HFF-Myc (cell line): ENCODE data around the gene TPM1.

Source experiments
- DNase-seq: peaks from one replicate; pipeline ENCODE4 v3.0.0-alpha.2; 2011; ENCODE audit warnings: low read depth; ENCODE audit errors: extremely low read depth
- H3K4me3 ChIP-seq: replicated peaks from 2 replicates; pipeline ENCODE4 v1.5.1; 2011; ENCODE audit warnings: low read depth, mild to moderate bottlenecking, control low read depth, low read length
- TF ChIP-seq, protein P1 (sequence below): IDR thresholded peaks from 2 replicates; pipeline ENCODE4 v1.5.1; 2012; ENCODE audit warnings: mild to moderate bottlenecking, low read depth, low read length, control low read depth; ENCODE audit errors: missing control alignments

The TPM1 gene

DNA sequence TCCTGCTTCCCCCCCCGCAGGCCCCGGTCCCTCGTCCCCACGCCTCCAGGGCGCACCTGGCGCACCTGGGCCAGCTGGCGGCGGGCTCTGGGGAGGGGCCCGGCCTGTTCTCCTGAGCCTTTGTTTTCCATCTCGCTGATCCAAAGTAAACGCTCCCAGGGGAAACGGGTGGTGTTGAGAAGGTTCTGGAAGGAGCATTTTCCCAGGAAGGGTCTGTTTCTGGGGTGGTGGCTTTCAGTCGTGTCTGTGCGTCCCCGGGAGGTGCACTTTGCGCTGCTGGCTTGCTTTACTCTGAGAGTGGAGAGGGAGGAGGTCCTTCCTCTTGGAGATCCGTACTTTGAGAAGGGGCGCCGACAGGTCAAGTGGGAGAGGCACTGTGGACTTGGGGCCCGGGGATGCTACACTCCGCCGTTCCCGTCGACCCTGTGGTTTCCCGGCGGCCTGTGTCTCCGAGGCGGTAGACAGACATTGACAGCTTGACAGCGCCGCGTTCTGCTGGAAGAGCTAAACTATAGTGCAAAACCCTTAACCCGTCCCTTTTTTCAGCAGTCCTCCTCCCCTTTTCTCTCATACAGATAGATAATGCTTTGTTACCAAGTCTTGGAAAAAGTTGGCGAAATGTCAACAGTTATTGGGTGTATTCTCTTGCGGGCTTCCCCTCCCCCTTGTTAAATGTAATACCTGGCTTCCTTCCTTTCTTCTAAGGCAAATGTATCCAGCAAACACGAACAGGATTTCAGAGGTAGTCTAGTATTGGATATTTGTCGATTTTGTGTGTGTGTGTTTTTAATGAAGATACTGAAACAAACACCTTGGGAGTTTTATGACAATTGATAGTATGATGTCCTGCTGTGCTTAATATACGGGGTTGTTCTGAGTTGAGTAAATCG is 6.5 kb downstream of the TPM1 start:
- TF ChIP-seq, protein P1, sequence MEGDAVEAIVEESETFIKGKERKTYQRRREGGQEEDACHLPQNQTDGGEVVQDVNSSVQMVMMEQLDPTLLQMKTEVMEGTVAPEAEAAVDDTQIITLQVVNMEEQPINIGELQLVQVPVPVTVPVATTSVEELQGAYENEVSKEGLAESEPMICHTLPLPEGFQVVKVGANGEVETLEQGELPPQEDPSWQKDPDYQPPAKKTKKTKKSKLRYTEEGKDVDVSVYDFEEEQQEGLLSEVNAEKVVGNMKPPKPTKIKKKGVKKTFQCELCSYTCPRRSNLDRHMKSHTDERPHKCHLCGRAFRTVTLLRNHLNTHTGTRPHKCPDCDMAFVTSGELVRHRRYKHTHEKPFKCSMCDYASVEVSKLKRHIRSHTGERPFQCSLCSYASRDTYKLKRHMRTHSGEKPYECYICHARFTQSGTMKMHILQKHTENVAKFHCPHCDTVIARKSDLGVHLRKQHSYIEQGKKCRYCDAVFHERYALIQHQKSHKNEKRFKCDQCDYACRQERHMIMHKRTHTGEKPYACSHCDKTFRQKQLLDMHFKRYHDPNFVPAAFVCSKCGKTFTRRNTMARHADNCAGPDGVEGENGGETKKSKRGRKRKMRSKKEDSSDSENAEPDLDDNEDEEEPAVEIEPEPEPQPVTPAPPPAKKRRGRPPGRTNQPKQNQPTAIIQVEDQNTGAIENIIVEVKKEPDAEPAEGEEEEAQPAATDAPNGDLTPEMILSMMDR = no peak
- no peak for DNase-seq
- H3K4me3 ChIP-seq = peak overlapping the region; percentile 61

DNA sequence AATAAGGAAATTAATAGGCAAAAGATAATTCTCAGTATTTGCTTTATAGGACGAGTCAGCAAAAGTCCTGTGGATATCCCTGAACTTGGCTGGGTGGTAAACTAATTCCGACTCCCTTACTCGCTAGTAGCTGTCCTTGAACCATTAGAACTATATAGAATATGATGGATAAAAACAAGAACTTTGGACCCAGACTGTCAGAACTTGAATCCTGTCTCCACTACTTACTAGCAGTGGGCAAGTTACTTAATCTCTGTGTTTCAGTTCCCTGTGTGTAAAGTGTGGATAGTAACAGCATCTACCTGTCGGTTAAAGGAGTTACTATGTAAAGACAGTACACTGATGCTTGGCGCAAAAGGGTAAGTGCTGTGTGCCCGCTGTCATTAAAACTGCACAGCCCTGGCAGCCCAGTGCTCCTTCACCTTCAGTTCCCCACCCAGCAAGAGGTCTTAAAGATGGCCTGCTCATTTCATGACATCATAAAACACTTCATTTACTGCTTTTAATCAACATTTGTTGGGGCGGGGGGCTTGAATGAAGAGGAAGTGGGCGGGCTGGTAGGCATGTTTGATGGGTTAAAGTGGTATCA is 7.3 kb downstream of the TPM1 start:
- H3K4me3 ChIP-seq = no peak overlapping the region
- DNase-seq = no peak
- TF ChIP-seq, protein P1 = no peak

DNA sequence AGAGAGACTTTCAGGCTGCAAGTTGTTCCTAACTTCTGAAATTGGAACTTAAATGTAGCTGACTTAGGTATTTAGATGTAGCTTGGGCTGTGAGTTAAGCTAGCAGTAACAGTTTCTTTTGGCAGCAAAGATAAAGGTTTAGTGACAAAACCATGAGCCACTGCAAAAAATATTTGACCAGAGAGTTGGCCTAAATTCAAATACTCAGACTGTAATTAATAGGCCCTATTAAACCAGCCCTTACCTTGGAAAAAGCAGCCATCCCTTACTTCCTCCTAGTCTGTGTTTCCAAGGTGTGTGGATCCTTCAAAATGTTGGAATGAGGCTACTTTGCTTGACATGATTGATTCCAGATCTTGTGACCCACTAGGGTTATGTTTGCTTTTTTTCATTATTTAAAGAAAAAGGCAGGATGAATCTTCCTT is 8.2 kb downstream of the TPM1 start:
- TF ChIP-seq, protein P1 = no peak
- no peak for DNase-seq
- H3K4me3 ChIP-seq = no peak overlapping the region

DNA sequence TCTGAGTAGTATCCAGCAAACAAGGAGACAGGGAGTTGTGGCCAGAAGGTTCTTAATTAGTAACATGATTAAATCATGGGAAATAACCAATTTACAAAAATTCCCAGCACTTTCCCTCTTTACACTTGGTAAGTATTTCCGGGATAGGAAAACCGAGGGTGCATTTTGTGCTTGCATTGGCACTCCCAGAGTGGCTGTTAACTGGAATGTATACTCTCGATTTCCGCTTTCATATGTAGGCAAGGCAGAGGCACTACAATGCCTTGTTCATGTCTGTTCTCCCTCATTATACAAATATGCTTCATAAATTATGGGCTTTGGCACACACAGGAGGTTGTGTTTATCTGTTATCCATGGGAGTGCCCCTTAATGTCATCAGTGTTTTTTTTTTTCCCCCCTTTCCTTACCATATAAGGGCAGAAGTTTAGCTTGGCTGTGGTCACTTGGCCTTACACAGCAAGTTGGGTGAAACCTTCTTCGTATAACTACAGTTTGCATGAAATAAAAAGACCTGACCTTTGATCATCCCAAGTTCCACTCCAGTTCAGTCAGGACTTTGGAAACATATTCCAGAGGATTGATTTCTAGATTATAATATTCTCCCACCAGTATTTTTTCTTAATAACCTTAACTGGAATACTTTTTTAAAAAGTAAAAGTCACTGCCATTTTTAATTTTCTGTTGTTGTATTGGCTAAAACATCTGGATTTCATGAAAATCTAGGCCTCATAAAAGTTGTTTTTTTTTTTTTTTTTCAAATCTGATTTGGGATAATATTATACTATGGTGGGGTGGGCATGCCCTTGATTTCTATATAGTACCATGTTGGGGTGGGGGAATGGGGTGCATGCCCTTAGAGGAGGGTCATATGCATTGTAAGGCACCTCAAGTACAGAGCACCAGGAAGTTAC is 8.9 kb downstream of the TPM1 start:
- DNase-seq = no peak
- TF ChIP-seq, protein P1 = no peak
- H3K4me3 ChIP-seq = no peak overlapping the region

DNA sequence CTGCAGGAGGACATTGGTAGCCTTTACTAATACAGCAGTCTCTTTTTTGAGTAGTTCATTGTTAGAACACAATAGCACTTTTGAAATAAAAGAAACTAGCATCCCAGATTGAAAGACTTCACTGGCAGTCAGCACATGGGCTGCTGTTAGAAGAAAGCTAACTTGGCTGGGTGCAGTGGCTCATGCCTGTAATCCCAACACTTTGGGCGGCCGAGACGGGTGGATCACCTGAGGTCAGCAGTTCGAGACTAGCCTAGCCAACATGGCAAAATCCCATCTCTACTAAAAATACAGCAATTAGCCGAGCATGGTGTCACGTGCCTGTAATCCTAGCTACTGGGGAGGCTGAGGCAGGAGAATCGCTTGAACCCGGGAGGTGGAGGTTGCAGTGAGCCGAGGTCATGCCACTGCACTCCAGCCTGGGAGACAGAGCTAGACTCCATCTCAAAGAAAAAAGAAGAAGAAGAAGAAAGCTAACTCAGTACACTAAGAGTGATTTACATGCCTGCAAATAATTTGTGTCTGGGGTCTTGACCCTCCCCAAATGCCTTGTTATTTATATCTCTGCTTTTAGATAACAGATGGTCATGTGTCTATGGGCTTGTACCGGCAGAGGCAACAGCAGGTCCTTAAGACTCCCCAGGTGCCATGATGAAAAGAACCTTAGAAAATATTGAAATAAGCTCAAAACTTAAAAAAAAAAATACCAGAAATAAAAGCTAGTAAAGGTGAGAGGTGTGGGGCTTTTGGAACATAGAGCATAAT is 9.7 kb downstream of the TPM1 start:
- no peak for DNase-seq
- no peak overlapping the region for H3K4me3 ChIP-seq
- TF ChIP-seq, protein P1 = no peak
